DOHH2 (cell line): ENCODE data around the gene SMARCAL1.

Experiments
- H3F3A ChIP-seq: fragments of 200-600 bp; sonication (generic), shearing (Covaris generic); 2 replicates; pipeline ENCODE4 v1.6.0; 2016; ENCODE audit warnings: antibody characterized with exemption, mild to moderate bottlenecking; ENCODE audit not compliant: control insufficient read depth, insufficient read depth
- H3K27ac ChIP-seq: fragments of 200-600 bp; sonication (generic); 2 replicates; pipeline ENCODE4 v1.5.1; 2014; ENCODE audit warnings: low read depth, mild to moderate bottlenecking, low read length, moderate library complexity
- H3K27me3 ChIP-seq: fragments of 200-600 bp; sonication (generic); 2 replicates; pipeline ENCODE4 v1.6.1; 2014; ENCODE audit warnings: mild to moderate bottlenecking, low read length, mixed read lengths; ENCODE audit not compliant: control insufficient read depth
- H3K36me3 ChIP-seq: fragments of 200-600 bp; sonication (generic); 2 replicates; pipeline ENCODE4 v1.6.1; 2014; ENCODE audit warnings: mild to moderate bottlenecking, low read length, moderate library complexity, mixed read lengths; ENCODE audit not compliant: control insufficient read depth
- H3K4me1 ChIP-seq: fragments of 200-600 bp; sonication (generic); 2 replicates; pipeline ENCODE4 v1.6.1; 2014; ENCODE audit warnings: mild to moderate bottlenecking, low read length, mixed read lengths; ENCODE audit not compliant: control insufficient read depth
- H3K4me2 ChIP-seq: fragments of 200-600 bp; sonication (generic); 2 replicates; pipeline ENCODE4 v1.6.0; 2014; ENCODE audit warnings: mild to moderate bottlenecking, low read length, moderate library complexity
- H3K4me3 ChIP-seq: fragments of 200-600 bp; sonication (generic); 2 replicates; pipeline ENCODE4 v1.5.1; 2014; ENCODE audit warnings: mild to moderate bottlenecking, low read length, mixed read lengths
- H3K79me2 ChIP-seq: fragments of 200-600 bp; sonication (generic); 2 replicates; pipeline ENCODE4 v1.6.1; 2014; ENCODE audit warnings: mild to moderate bottlenecking, low read length, mixed read lengths; ENCODE audit not compliant: control insufficient read depth
- H3K9me2 ChIP-seq: fragments of 200-600 bp; sonication (generic); replicated peaks from 2 replicates; pipeline ENCODE4 v1.6.1; 2014; ENCODE audit warnings: mild to moderate bottlenecking, low read length, mixed read lengths; ENCODE audit not compliant: control insufficient read depth
- H3K9me3 ChIP-seq: fragments of 200-600 bp; sonication (generic); 2 replicates; pipeline ENCODE4 v1.6.1; 2014; ENCODE audit warnings: antibody characterized with exemption, low read length, mixed read lengths; ENCODE audit not compliant: control insufficient read depth, insufficient read depth
- H4K20me1 ChIP-seq: fragments of 200-600 bp; sonication (generic); 2 replicates; pipeline ENCODE4 v1.6.0; 2014; ENCODE audit warnings: low read depth, mild to moderate bottlenecking, antibody characterized with exemption, low read length, moderate library complexity; ENCODE audit not compliant: control insufficient read depth, insufficient read depth
- CTCF ChIP-seq: fragments of 200-600 bp; sonication (generic); IDR thresholded peaks from one replicate; pipeline ENCODE4 v1.5.1; 2014; ENCODE audit warnings: antibody characterized with exemption, mild to moderate bottlenecking, low read depth, low read length; ENCODE audit not compliant: poor library complexity, severe bottlenecking
- EZH2phosphoT487 ChIP-seq: fragments of 200-600 bp; sonication (generic); IDR thresholded peaks from 2 replicates; pipeline ENCODE4 v1.6.1; 2017; ENCODE audit warnings: borderline replicate concordance, mild to moderate bottlenecking, antibody characterized with exemption, low read length, moderate library complexity, mixed read lengths

SMARCAL1 gene

GRCh38 chr2:216445501-216445900 lies 33.2 kb downstream of the SMARCAL1 start:
- TF ChIP-seq EZH2phosphoT487 (no peak), CTCF (no peak)
- Histone ChIP-seq H3K4me3 (no peak overlapping the region), H3K4me2 (no peak overlapping the region), H4K20me1 (no peaks in the 10 kb centered on the region), H3K79me2 (no peaks in the 10 kb centered on the region), H3K27ac (no peak overlapping the region), H3K27me3 (no peaks in the 10 kb centered on the region), H3K4me1 (no peaks in the 10 kb centered on the region), H3K36me3 (peaks cover 28% of the 10 kb centered on the region), H3F3A (no peaks in the 10 kb centered on the region), H3K9me2 (no peaks in the 10 kb centered on the region), H3K9me3 (no peaks in the 10 kb centered on the region)

DNA sequence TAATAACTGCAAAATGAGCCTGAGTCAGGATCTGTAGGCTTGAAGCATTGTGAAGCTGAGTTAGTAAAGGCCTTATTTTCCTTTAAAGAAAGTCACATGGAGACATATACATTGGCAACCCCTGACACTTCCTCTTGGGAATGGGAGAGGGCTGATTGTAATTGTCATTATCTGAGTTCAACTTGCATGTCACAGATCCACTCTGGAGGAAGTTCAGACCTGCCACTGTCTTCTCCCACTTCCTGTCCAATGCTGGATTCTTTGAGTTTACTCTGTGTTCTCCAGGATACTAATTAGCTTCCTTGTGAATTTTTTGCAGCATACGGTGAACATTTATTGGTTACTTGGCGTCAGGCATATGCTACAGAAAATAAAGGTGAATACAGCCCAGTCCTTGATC lies 34.1 kb downstream of the SMARCAL1 start:
- Histone ChIP-seq H3K9me3 (no peaks in the 10 kb centered on the region), H4K20me1 (no peaks in the 10 kb centered on the region), H3K27ac (no peak overlapping the region), H3K36me3 (peaks cover 37% of the 10 kb centered on the region), H3K4me3 (no peak overlapping the region), H3K4me2 (no peak overlapping the region), H3F3A (no peaks in the 10 kb centered on the region), H3K27me3 (no peaks in the 10 kb centered on the region), H3K9me2 (no peaks in the 10 kb centered on the region), H3K79me2 (no peaks in the 10 kb centered on the region), H3K4me1 (no peaks in the 10 kb centered on the region)
- TF ChIP-seq EZH2phosphoT487: no peak
- no peak for TF ChIP-seq CTCF

DNA sequence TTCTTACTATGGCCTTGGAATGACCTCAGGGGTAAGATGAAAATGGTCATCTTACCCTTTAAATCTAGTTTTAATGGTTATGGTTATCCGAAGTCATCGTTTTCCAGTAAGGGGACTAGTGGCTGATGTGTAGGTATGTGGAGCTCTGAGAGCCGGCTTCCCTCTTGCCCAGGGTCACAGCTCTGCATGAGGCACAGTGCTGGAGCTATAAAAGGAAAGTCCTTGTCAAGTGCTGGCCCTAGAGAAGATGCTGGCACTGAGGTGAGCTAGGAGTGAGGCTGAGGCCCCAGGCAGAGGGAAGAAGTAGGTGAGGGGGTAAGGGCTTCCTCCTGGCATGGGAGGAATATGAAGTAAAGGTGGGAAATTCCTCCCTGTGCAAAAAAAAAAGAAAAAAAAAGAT lies 35.0 kb downstream of the SMARCAL1 start:
- Histone ChIP-seq H3K4me2 (no peak overlapping the region), H3K9me2 (no peaks in the 10 kb centered on the region), H3F3A (no peaks in the 10 kb centered on the region), H3K27ac (no peak overlapping the region), H3K27me3 (no peaks in the 10 kb centered on the region), H3K79me2 (no peaks in the 10 kb centered on the region), H3K9me3 (no peaks in the 10 kb centered on the region), H3K36me3 (peaks cover 39% of the 10 kb centered on the region), H3K4me3 (no peak overlapping the region), H3K4me1 (no peaks in the 10 kb centered on the region), H4K20me1 (no peaks in the 10 kb centered on the region)
- TF ChIP-seq CTCF: no peak
- no peak for TF ChIP-seq EZH2phosphoT487

- Histone ChIP-seq H3K79me2 (no peaks in the 10 kb centered on the region), H3K27ac (no peak overlapping the region), H3F3A (no peaks in the 10 kb centered on the region), H3K9me3 (no peaks in the 10 kb centered on the region), H3K36me3 (peaks cover 46% of the 10 kb centered on the region), H3K4me1 (no peaks in the 10 kb centered on the region), H3K4me2 (no peak overlapping the region), H4K20me1 (no peaks in the 10 kb centered on the region), H3K27me3 (no peaks in the 10 kb centered on the region), H3K4me3 (no peak overlapping the region), H3K9me2 (no peaks in the 10 kb centered on the region)
- TF ChIP-seq CTCF: no peak
These were observed 36.5 kb downstream of the SMARCAL1 start for GRCh38 chr2:216448829-216449228.
